GM21515 (cell line): ENCODE measurements around the gene OGDHL.

Experiments used
- ATAC-seq: cut with Tn5 transposase; IDR thresholded peaks from one replicate; pipeline ENCODE4 v1.9.1; 2021; ENCODE audit not compliant: unreplicated experiment

The OGDHL gene

DNA sequence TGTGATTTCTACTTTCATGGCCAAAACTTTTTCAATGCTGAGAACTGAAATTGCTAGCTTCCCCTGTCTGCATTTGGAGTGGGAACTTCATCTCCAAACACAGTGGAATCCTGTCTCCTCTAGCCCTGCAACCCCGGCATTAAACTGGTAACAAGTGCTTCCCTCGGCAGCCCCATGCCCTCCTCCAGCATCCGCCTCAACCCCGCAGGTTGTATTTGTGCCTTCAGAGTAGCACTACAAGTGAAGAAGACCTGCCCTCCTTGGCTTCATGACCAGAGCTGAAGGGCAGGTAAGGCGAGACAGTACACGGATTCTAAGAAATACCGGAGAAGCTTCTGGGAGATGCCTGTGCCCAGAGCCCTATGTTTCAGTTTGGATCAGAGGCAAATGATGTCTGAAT lies 65.8 kb downstream of the OGDHL start:
- ATAC-seq, result no peak

DNA sequence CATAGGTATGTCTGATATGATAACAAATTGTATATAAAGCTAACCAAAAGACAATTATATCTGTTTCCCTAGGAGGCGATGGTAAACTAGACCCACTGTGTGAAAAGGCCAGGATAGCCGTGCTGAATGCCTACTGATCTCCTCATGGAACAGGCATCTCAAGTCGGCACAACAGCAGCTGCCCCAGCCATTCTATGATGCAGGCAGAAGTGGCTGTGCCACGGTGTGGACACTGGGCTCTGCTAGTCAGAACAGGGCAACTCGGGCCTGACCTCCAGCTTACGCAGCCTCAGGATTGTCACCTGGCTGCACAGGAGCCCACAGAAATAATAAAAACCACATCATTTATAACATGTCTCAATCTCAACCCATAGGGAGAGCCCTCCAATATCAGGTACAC lies 67.7 kb downstream of the OGDHL start:
- no peak for ATAC-seq

DNA sequence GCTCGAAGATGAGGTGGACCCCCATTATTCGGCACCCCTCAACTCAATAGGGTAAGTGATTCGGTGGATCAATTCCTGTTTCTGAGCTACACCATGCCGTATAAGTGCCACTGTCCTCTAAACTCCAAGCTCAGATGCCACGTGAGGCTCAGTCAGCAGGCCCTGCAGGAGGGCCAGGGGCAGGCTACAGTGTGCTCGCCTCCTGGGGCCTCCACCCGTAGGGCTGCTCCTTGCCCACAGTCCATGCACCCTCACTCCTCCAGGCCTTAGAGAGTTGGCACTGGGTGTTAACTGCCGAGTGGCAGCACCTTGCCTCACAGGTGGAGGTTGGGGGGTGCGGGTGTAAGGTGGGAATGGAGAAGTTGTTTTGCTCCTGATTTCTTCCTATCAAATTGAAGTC lies 70.5 kb downstream of the OGDHL start:
- no peak for ATAC-seq

DNA sequence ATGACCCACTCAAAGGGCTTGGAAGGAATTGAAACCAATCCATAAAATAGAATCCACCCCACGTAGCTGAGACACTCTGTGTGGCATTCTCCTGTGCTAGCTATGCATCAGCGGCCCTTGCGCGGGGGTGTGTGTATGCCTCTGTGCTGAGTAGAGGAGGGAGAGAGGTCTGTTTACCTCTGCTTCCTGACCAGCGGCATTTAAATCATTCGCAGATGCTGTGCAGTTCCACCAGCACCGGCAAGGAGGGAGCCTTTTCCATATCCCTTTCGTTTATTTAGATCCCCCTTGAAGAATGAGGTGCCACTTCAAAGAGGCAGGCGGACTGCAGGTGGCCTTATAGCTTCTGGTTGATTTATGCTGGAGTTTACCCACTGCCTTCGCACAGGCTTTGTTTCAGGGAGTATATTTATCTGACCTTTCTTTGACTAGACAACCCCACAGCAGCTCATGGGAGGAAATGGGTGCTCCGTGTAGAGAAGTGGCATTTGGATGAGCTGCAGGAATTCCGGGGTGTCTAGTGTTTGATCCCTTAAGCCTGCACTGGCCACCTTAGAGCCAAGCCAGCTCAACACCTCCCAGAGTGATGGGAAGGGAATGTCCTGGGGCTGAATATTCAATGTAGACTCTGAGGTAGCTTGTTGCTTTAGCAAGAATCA lies 71.3 kb downstream of the OGDHL start:
- ATAC-seq, result no peak

DNA sequence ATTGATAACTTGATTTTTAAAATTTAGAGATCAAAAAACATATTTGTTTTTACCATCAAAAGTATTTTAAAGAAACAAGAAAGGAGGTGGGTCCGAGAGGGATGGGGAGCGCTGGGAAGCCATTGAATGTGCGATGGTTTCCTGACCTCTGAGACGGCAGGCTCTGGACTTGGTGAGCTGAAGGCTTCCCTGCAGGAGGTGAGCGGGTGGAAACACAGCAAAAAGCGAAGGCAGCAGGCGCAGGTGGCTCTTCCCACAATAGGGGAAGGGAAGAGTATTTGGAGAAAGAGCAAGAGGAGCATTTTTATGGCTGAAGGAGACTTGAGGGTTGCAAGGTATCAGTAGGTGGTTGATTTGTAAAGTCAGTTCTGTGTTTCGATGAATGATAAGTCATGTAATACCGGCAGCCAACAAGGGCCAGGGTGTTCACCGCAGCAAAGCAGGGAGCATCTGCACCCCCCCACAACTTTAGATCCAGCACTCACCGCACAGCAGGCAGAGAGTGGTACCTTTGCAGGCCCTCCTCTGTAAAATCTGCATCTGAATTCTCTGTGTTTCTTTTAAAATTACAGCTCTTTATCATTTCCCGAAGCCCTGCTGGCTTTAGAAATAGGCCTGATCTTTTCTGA lies 72.1 kb downstream of the OGDHL start:
- no peak for ATAC-seq

DNA sequence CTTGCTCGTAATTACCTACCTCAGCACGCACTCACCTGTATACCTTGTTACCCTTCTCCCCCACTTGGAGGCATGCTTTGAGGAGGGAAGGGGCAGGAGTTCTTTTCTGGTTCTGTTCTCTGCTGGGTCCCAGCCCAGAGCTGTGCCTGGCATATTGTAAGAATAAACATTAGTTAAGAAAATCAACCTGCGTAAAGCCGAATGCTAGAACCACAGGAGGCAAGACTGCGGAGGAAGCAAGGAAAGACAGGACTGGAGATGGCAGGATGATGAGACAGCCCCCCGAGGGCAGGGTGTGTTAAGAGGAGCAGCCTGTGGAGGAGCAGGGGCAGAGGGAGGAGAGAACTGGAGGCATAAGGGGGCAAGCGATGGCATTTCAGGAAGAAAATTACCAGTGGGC lies 73.2 kb downstream of the OGDHL start:
- no peak for ATAC-seq

DNA sequence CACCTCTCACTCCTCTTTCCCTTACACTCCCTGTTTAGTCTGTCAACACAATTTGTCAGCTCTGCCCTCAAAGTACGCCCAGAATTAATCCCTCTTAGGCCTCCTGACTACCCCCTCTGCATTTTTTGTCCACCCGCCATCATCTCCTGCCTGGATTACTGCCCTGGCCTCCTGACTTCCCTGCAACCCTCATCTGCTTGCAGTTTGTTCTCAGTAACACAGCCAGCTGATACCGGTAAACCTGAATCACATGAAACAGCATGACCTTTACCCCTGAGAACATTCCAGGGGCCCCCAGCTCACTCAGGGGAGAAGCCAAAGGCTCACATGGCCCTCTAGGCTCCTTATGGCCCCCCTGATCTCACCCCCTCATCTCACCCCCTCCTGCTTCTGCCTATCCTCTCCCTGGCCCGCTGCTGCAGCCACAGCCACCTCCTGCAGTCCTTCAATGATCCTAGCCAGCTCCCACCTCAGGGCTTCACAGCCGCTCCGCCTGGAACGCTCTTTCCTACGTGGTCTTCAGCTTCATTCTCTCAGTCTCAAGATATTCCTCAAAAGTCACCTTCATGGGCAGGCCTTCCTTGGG lies 73.8 kb downstream of the OGDHL start:
- ATAC-seq, result no peak

DNA sequence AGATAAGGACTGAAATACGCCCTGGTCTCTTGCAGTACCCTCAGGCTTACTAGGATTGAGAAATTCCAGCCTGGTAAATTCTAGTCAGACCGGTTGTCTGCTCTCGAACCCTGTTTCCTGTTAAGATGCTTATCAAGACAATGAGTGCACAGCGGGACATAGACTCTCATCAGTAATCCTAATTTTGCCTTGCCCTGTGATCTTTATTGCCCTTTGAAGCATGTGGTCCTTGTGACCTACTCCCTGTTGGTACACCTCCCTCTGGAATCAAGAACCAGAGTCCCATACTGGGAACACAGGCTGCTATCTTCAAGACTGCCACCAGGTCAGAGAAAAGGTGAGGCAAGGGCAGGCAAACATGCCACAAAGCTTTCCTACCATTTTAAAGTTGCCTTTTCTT lies 75.5 kb downstream of the OGDHL start:
- ATAC-seq, result no peak
